ENCODE results near the gene SRMS. TPM values are rescaled to one million over a fixed set of nuclear protein-coding genes. Genes with fewer than 3 reads are reported as not detected.

Gene SRMS
- total RNA-seq, 1 experiment from 2014 or later, result 3.2 TPM

DNA sequence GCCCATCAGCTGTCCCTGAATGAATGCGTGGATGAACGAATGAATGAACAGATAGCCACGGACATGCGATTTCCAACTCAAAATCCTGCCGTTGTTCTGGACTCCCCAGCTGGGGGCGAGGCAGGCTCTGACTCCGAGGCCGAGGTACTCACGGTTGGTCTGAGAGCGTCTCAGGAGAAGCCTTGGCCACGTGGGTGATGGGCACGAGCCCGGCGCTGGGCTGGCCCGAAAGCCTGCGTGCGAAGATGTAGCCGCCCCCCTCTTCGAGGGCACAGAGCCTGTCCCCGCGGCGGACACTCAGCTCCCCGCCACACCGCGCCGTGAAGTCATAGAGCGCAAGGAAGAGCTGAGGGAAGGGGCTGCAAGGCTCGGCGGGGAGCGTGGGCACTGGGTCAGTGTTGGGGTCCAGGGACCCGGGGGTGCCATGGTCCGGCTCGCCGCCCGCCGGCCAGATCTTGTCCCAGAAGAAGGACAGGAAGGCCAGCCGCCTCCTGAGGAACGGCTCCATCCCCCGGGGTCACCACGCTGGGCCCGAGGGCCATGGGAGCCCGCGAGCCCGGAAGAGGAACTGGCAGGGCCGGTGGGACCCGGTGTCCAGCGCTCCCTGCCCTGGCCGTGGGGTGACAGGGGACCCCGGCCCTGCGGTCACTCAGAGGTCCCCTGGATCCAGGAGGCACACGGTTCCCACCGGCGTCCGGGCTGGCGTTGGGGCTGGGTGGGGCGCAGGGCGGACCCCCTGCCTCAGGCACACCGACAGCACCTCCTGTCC is 409 bp downstream of the SRMS start:
- no peak overlapping the region for H2AFZ ChIP-seq (ENCODE audit: low read depth, low read length, poor library complexity, severe bottlenecking)
- no peak overlapping the region for H3K9ac ChIP-seq (ENCODE audit: low read length)
- H3K27ac ChIP-seq (ENCODE audit: low read depth, low read length), result no peak overlapping the region
- H3K4me3 ChIP-seq (replicated peaks in 1 of 2; ENCODE audit: low read depth in 1 of 2, low read length in 2 of 2), result no peak overlapping the region
- no peaks in the 10 kb centered on the region for H3K27me3 ChIP-seq (ENCODE audit: insufficient read depth, low read length)
- no peak for TF ChIP-seq EZH2phosphoT487 (IDR thresholded peaks at IDR 0.05; ENCODE audit: borderline replicate concordance)
- no peak for TF ChIP-seq CBX3 (IDR thresholded peaks at IDR 0.05; ENCODE audit: low read depth)
- TF ChIP-seq CEBPB (IDR thresholded peaks at IDR 0.05; ENCODE audit: low read depth), result no peak
- TF ChIP-seq RAD21 (IDR thresholded peaks at IDR 0.05; ENCODE audit: low read depth), result no peak
- TF ChIP-seq ZNF274 (IDR thresholded peaks at IDR 0.05; ENCODE audit: low read depth, low read length), result no peak
- no peak for TF ChIP-seq SIN3A (IDR thresholded peaks at IDR 0.05; ENCODE audit: low read depth)
- TF ChIP-seq EGR1 (IDR thresholded peaks at IDR 0.05; ENCODE audit: low read depth), result no peak
- TF ChIP-seq YY1 (IDR thresholded peaks at IDR 0.05; ENCODE audit: extremely low read depth, insufficient replicate concordance, low read depth, low read length), result no peak
- TF ChIP-seq ELF1 (IDR thresholded peaks at IDR 0.05; ENCODE audit: borderline replicate concordance, low read depth), result no peak
- TF ChIP-seq FOSL1 (IDR thresholded peaks at IDR 0.05; ENCODE audit: low read depth), result no peak
- TF ChIP-seq SRF (IDR thresholded peaks at IDR 0.05; ENCODE audit: low read depth), result no peak
- no peak for TF ChIP-seq JUND (IDR thresholded peaks at IDR 0.05)
- TF ChIP-seq CTCF (IDR thresholded peaks at IDR 0.05 in 2 of 3, conservative IDR thresholded peaks at IDR 0.05 in 1 of 3; ENCODE audit: borderline replicate concordance in 1 of 3, insufficient read depth in 1 of 3, low read depth in 2 of 3, low read length in 2 of 3), result no peak
- no peak for TF ChIP-seq POLR2AphosphoS5 (IDR thresholded peaks at IDR 0.05; ENCODE audit: low read depth, low read length)
- no peak for TF ChIP-seq SP1 (IDR thresholded peaks at IDR 0.05; ENCODE audit: low read depth)
- TF ChIP-seq TCF7L2 (IDR thresholded peaks at IDR 0.05; ENCODE audit: borderline replicate concordance, extremely low read depth, insufficient read depth, insufficient read length), result no peak
- no peak for TF ChIP-seq MAX (IDR thresholded peaks at IDR 0.05)
- intact Hi-C loops (cut with micrococcal nuclease), result no loop called here
- H3K4me1 ChIP-seq (ENCODE audit: control insufficient read depth in 1 of 2, insufficient read depth in 2 of 2, low read length in 2 of 2), result peaks cover 33 to 52% of the 10 kb centered on the region in 2 experiments
- DNase-seq (ENCODE audit: low read depth, low spot score), result no peak
- H3K4me2 ChIP-seq (ENCODE audit: low read length), result no peak overlapping the region
- RAD21 ChIA-PET (ENCODE audit: low non-redundant PET in 1 of 2, low total read pairs in 2 of 2, uncharacterized antibody in 2 of 2, unreplicated experiment in 2 of 2), result no interaction called here
- no peak for ATAC-seq
- POLR2A ChIA-PET, result no interaction called here
- H4K20me1 ChIP-seq (ENCODE audit: insufficient read depth), result no peaks in the 10 kb centered on the region
- H3K79me2 ChIP-seq (ENCODE audit: insufficient read depth, low read length), result no peaks in the 10 kb centered on the region
- no peaks in the 10 kb centered on the region for H3K9me3 ChIP-seq (ENCODE audit: control insufficient read depth in 1 of 2, insufficient read depth in 1 of 2, low read depth in 1 of 2, low read length in 2 of 2)
- H3K36me3 ChIP-seq (ENCODE audit: control insufficient read depth in 1 of 2, insufficient read depth in 2 of 2, low read length in 2 of 2), result no peaks in the 10 kb centered on the region
- BruUV-seq (replicated peaks), result no TSS peak
- CTCF ChIA-PET, result interaction anchor here (1.7 kb wide), 1 partner anchor 10 kb away, joined by 7 read pairs; the partner anchor contains the start of gene PTK6
- H3K9me2 ChIP-seq (ENCODE audit: insufficient read depth), result no peaks in the 10 kb centered on the region
